ENCODE data around the gene FSTL4.

FSTL4 gene

DNA sequence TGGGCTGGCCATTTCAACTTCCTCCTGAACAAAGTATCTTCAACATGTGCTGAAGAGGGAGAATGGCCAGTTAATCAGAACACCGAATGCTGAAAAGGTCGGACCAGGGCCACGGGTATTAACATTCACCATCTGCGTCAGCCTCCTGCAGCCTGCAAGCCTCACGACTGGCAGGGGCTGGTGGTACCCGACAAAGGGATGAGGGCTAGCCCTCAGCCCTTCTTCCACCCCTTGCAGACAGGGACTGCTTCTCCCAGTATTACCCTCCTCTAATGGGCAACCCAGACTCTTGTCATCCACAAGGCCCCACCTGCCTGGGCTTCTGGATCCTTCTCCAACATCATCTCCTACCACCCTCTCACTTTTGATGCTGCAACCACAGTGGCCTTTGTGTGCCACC lies 246.6 kb downstream of the FSTL4 start:
- no peak for TF ChIP-seq CTCF (IDR thresholded peaks at IDR 0.05; ENCODE audit: low read length, missing control alignments)
- no peak for DNase-seq (ENCODE audit: low read depth)

GRCh38 chr5:133364936-133365707 lies 247.2 kb downstream of the FSTL4 start:
- TF ChIP-seq CTCF (IDR thresholded peaks at IDR 0.05; ENCODE audit: low read length, missing control alignments): no peak
- no peak overlapping the region for H3K4me3 ChIP-seq (replicated peaks; ENCODE audit: low read depth, low read length)
- no peak for DNase-seq (ENCODE audit: low read depth)

More for the DNA sequence above, 246.6 kb downstream of the FSTL4 start:
- H3K4me3 ChIP-seq (replicated peaks; ENCODE audit: low read depth, low read length): no peak overlapping the region

- no peak for TF ChIP-seq CTCF (IDR thresholded peaks at IDR 0.05; ENCODE audit: low read length, missing control alignments)
- H3K4me3 ChIP-seq (replicated peaks; ENCODE audit: low read depth, low read length): no peak overlapping the region
- DNase-seq (ENCODE audit: low read depth): no peak
Observed at GRCh38 chr5:133363807-133364587, 248.3 kb downstream of the FSTL4 start.

GRCh38 chr5:133362438-133362837 lies 249.9 kb downstream of the FSTL4 start:
- DNase-seq (ENCODE audit: low read depth): no peak
- TF ChIP-seq CTCF (IDR thresholded peaks at IDR 0.05; ENCODE audit: low read length, missing control alignments): no peak
- no peak overlapping the region for H3K4me3 ChIP-seq (replicated peaks; ENCODE audit: low read depth, low read length)

DNA sequence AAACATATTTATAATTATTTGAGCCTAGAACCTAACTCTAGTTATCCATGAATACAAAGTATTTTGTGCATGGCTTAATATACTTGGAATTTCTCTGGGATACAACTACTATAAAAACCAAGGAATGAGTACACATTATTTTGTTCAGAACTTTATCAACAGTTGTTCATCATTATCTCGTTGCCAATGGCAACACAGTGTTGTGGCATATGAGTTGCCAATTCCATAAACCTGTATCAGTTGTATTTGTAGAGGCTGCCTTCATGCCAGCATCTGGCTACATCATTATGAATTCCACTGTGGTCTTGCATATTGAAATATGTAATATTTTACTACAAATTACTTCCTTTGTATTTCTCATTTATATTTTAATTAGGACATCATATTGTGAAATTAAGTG lies 250.4 kb downstream of the FSTL4 start:
- no peak for TF ChIP-seq CTCF (IDR thresholded peaks at IDR 0.05; ENCODE audit: low read length, missing control alignments)
- DNase-seq (ENCODE audit: low read depth): no peak
- H3K4me3 ChIP-seq (replicated peaks; ENCODE audit: low read depth, low read length): no peak overlapping the region

- DNase-seq (ENCODE audit: low read depth): no peak
- TF ChIP-seq CTCF (IDR thresholded peaks at IDR 0.05; ENCODE audit: low read length, missing control alignments): no peak
- no peak overlapping the region for H3K4me3 ChIP-seq (replicated peaks; ENCODE audit: low read depth, low read length)
Observed at GRCh38 chr5:133360693-133361472, 251.5 kb downstream of the FSTL4 start.
